Testis (tissue), 2 donors: ENCODE data around the gene TTC28.

Experiments
- POLR2A ChIP-seq: fragments of 450-650 bp; IDR thresholded peaks from one replicate; pipeline ENCODE4 v1.6.1; 2017; ENCODE audit warnings: antibody characterized with exemption, mild to moderate bottlenecking, moderate library complexity
- TF ChIP-seq, protein P1 (sequence below), 3 experiments: fragments of 450-650 bp in 2 of 3; fragments of 200-600 bp in 1 of 3; sonication (generic) in 1 of 3; IDR thresholded peaks; one replicate each; pipeline ENCODE4 v1.5.1; 2016 to 2019; ENCODE audit warnings: antibody characterized with exemption in 3 of 3, mild to moderate bottlenecking in 2 of 3, moderate library complexity in 1 of 3

DNA sequence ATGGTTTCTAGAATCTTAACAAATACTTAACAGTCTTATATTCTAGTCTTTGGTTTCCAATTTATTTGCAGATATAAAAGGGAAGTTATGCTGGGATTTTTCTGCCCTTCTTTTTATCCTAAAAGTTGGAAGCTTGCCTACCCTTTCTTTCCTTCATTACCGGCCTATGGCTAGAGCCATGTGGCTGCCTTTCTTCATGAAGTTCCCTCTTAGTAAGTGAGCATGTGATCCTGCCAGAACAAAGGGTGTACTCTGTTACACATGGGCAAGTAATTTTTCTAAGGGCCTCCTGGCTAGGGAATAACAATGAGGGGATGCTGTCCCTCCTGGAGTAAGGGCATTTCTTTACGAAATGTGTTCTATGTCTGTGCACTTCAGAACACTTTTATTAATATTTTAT, 508.5 kb downstream of the TTC28 start:
- TF ChIP-seq, protein P1, sequence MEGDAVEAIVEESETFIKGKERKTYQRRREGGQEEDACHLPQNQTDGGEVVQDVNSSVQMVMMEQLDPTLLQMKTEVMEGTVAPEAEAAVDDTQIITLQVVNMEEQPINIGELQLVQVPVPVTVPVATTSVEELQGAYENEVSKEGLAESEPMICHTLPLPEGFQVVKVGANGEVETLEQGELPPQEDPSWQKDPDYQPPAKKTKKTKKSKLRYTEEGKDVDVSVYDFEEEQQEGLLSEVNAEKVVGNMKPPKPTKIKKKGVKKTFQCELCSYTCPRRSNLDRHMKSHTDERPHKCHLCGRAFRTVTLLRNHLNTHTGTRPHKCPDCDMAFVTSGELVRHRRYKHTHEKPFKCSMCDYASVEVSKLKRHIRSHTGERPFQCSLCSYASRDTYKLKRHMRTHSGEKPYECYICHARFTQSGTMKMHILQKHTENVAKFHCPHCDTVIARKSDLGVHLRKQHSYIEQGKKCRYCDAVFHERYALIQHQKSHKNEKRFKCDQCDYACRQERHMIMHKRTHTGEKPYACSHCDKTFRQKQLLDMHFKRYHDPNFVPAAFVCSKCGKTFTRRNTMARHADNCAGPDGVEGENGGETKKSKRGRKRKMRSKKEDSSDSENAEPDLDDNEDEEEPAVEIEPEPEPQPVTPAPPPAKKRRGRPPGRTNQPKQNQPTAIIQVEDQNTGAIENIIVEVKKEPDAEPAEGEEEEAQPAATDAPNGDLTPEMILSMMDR (IDR thresholded peaks at IDR 0.05), result no peak
- no peak for TF ChIP-seq POLR2A
